ENCODE measurements around the gene NCOR1. TPM values are rescaled to one million over a fixed set of nuclear protein-coding genes. Genes with fewer than 3 reads are reported as not detected.
A peak's percentile ranks its signal among the peaks of the same experiment; 100 is the strongest.

NCOR1 gene
- total RNA-seq, 2 experiments from 2014 or later, result 118 TPM

- DNase-seq (peak in 5 of 14 experiments; percentile 3 to 30 (median 13)), ATAC-seq (ENCODE audit: poor library complexity) (peak; percentile 4)
- Histone ChIP-seq H3K36me3 (ENCODE audit: insufficient read depth, low read length) (no peaks in the 10 kb centered on the region), H3K27ac (ENCODE audit: low read depth in 1 of 2, low read length in 2 of 2) (peak overlapping the region; percentile 17 to 79), H3K4me1 (ENCODE audit: insufficient read depth, low read length) (peaks cover 36% of the 10 kb centered on the region), H3K27me3 (ENCODE audit: control insufficient read depth in 1 of 2, insufficient read depth in 2 of 2, low read length in 2 of 2) (no peaks in the 10 kb centered on the region), H3K9me3 (ENCODE audit: control insufficient read depth in 1 of 2, insufficient read depth in 1 of 2, low read length in 2 of 2) (no peaks in the 10 kb centered on the region), H3K4me3 (ENCODE audit: low read length) (peak overlapping the region; percentile 73)
- no peak for TF ChIP-seq CTCF (IDR thresholded peaks at IDR 0.05)
- intact Hi-C loops (cut with DNase I, micrococcal nuclease), result loop anchor here (5.0 kb wide), 4 partner anchors 72 to 322 kb away; partner anchors contain the start of gene CENPV (in 1 of the 2)
- ChIA-PET CTCF (interaction anchor here (1.0 to 1.5 kb wide), 4 partner anchors 15 to 71 kb away, joined by 3 to 5 read pairs (median 4); no protein-coding TSS in a partner anchor), POLR2A (interaction anchor here (1.1 to 3.5 kb wide), 5 partner anchors 25 to 166 kb away, joined by 3 to 22 read pairs (median 6); partner anchors contain the start of gene UBB)
- H3K4me3 Mint-ChIP-seq, result peak overlapping the region; percentile 92
- H3K27me3 Mint-ChIP-seq, result no peaks in the 10 kb centered on the region
- H3K36me3 Mint-ChIP-seq (ENCODE audit: low read depth), result peaks cover 15% of the 10 kb centered on the region
- H3K27ac Mint-ChIP-seq, result peak overlapping the region; percentile 99
- peaks cover 58% of the 10 kb centered on the region for H3K4me1 Mint-ChIP-seq (ENCODE audit: low read depth)
- H3K9me3 Mint-ChIP-seq, result no peaks in the 10 kb centered on the region
These were observed 397 bp downstream of the NCOR1 start for GRCh38 chr17:16215002-16215272.

GRCh38 chr17:16214190-16215001 is 938 bp downstream of the NCOR1 start:
- CTCF ChIA-PET, result interaction anchor here (0.6 to 1.5 kb wide), 5 partner anchors 12 to 72 kb away, joined by 3 to 5 read pairs (median 3); no protein-coding TSS in a partner anchor
- H3K4me1 Mint-ChIP-seq (ENCODE audit: low read depth), result peaks cover 58% of the 10 kb centered on the region

GRCh38 chr17:16212793-16213192 is 2.5 kb downstream of the NCOR1 start:
- intact Hi-C loops (cut with DNase I, micrococcal nuclease), result no loop called here

More at GRCh38 chr17:16214190-16215001, 938 bp downstream of the NCOR1 start:
- no peaks in the 10 kb centered on the region for H3K27me3 Mint-ChIP-seq
- H3K4me3 ChIP-seq (ENCODE audit: low read length), result peak overlapping the region; percentile 73
- DNase-seq, result peak in 1 of 14 experiments; percentile 55
- H3K36me3 ChIP-seq (ENCODE audit: insufficient read depth, low read length), result no peaks in the 10 kb centered on the region
- H3K36me3 Mint-ChIP-seq (ENCODE audit: low read depth), result peaks cover 15% of the 10 kb centered on the region
- intact Hi-C loops (cut with DNase I, micrococcal nuclease), result loop anchor here (5.0 kb wide), 4 partner anchors 73 to 323 kb away; partner anchors contain the start of gene CENPV (in 1 of the 2)
- peak; percentile 10 for ATAC-seq (ENCODE audit: poor library complexity)
- peak overlapping the region; percentile 92 for H3K4me3 Mint-ChIP-seq
- H3K9me3 Mint-ChIP-seq, result no peaks in the 10 kb centered on the region
- POLR2A ChIA-PET, result interaction anchor here (1.8 to 3.5 kb wide), 3 partner anchors 54 to 166 kb away, joined by 6 to 22 read pairs (median 7); partner anchors contain the start of gene UBB
- TF ChIP-seq CTCF (IDR thresholded peaks at IDR 0.05), result no peak
- no peaks in the 10 kb centered on the region for H3K9me3 ChIP-seq (ENCODE audit: control insufficient read depth in 1 of 2, insufficient read depth in 1 of 2, low read length in 2 of 2)
- no peaks in the 10 kb centered on the region for H3K27me3 ChIP-seq (ENCODE audit: control insufficient read depth in 1 of 2, insufficient read depth in 2 of 2, low read length in 2 of 2)
- H3K27ac Mint-ChIP-seq, result peak overlapping the region; percentile 99
- H3K4me1 ChIP-seq (ENCODE audit: insufficient read depth, low read length), result peaks cover 36% of the 10 kb centered on the region
- H3K27ac ChIP-seq (ENCODE audit: low read depth in 1 of 2, low read length in 2 of 2), result peak overlapping the region; percentile 17 to 79

More at GRCh38 chr17:16212793-16213192, 2.5 kb downstream of the NCOR1 start:
- Histone ChIP-seq H3K4me1 (ENCODE audit: insufficient read depth, low read length) (peaks cover 28% of the 10 kb centered on the region), H3K27ac (ENCODE audit: low read depth in 1 of 2, low read length in 2 of 2) (no peak overlapping the region), H3K36me3 (ENCODE audit: insufficient read depth, low read length) (no peaks in the 10 kb centered on the region), H3K4me3 (ENCODE audit: low read length) (no peak overlapping the region), H3K27me3 (ENCODE audit: control insufficient read depth in 1 of 2, insufficient read depth in 2 of 2, low read length in 2 of 2) (no peaks in the 10 kb centered on the region), H3K9me3 (ENCODE audit: control insufficient read depth in 1 of 2, insufficient read depth in 1 of 2, low read length in 2 of 2) (no peaks in the 10 kb centered on the region)
- H3K9me3 Mint-ChIP-seq, result no peaks in the 10 kb centered on the region
- TF ChIP-seq CTCF (IDR thresholded peaks at IDR 0.05), result no peak
- no peak for ATAC-seq (ENCODE audit: poor library complexity)
- no peak for DNase-seq
- H3K4me1 Mint-ChIP-seq (ENCODE audit: low read depth), result peaks cover 56% of the 10 kb centered on the region
- no peaks in the 10 kb centered on the region for H3K27me3 Mint-ChIP-seq
- POLR2A ChIA-PET, result interaction anchor here (0.6 kb wide), 1 partner anchor 149 kb away, joined by 3 read pairs; no protein-coding TSS in a partner anchor
- H3K36me3 Mint-ChIP-seq (ENCODE audit: low read depth), result peaks cover 15% of the 10 kb centered on the region
- CTCF ChIA-PET, result no interaction called here
- peak overlapping the region; percentile 62 for H3K4me3 Mint-ChIP-seq
- peak overlapping the region; percentile 99 for H3K27ac Mint-ChIP-seq
